Coronary artery (tissue), 2 donors: ENCODE results near the gene DUSP18.

ENCODE experiments used
- DNase-seq: peaks from one replicate; pipeline ENCODE4 v3.0.0-alpha.2; 2017; ENCODE audit warnings: low spot score
- H3K27ac ChIP-seq, 2 donors: fragments of 200-600 bp; sonication (generic); one replicate each; pipeline ENCODE4 v1.5.1; 2016 to 2019
- H3K4me3 ChIP-seq: fragments of 200-600 bp; sonication (generic); 2 replicates; pipeline ENCODE4 v1.5.1; 2016; ENCODE audit warnings: mild to moderate bottlenecking, moderate library complexity
- TF ChIP-seq, protein P1 (sequence below): fragments of 200-600 bp; sonication (generic); IDR thresholded peaks from one replicate; pipeline ENCODE4 v1.5.1; 2019; ENCODE audit warnings: antibody characterized with exemption

DUSP18 gene

GRCh38 chr22:30665266-30665665 lies 2.4 kb downstream of the DUSP18 start:
- H3K27ac ChIP-seq, result no peak overlapping the region
- TF ChIP-seq, protein P1, sequence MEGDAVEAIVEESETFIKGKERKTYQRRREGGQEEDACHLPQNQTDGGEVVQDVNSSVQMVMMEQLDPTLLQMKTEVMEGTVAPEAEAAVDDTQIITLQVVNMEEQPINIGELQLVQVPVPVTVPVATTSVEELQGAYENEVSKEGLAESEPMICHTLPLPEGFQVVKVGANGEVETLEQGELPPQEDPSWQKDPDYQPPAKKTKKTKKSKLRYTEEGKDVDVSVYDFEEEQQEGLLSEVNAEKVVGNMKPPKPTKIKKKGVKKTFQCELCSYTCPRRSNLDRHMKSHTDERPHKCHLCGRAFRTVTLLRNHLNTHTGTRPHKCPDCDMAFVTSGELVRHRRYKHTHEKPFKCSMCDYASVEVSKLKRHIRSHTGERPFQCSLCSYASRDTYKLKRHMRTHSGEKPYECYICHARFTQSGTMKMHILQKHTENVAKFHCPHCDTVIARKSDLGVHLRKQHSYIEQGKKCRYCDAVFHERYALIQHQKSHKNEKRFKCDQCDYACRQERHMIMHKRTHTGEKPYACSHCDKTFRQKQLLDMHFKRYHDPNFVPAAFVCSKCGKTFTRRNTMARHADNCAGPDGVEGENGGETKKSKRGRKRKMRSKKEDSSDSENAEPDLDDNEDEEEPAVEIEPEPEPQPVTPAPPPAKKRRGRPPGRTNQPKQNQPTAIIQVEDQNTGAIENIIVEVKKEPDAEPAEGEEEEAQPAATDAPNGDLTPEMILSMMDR, result no peak

DNA sequence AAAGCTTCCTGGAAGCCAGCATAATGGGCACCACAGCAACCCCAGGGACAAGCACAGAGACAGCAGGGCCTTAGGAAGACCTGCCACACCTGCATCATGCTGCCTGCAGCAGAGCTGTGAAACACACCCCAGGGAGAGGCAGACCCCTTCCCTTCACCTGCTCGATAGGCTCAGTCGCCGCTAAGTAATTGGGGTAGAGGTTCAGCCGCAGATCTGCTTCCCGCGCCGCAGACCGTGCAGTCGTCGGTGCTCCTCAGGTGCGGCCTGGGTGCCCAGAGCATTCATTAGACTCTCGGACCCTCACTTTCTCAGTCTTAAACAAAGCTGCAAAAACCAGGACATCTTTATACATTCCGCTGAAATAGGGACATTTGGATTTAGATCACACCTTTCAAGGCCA lies 2.9 kb downstream of the DUSP18 start:
- TF ChIP-seq, protein P1, result no peak
- H3K27ac ChIP-seq, result no peak overlapping the region
- no peak overlapping the region for H3K4me3 ChIP-seq

More at GRCh38 chr22:30665266-30665665, 2.4 kb downstream of the DUSP18 start:
- no peak for DNase-seq
- H3K4me3 ChIP-seq, result no peak overlapping the region

GRCh38 chr22:30662040-30662439 lies 5.6 kb downstream of the DUSP18 start:
- Histone ChIP-seq H3K4me3 (no peak overlapping the region), H3K27ac (no peak overlapping the region)
- TF ChIP-seq, protein P1, result no peak
- DNase-seq, result no peak

More for the DNA sequence above, 2.9 kb downstream of the DUSP18 start:
- DNase-seq, result no peak

DNA sequence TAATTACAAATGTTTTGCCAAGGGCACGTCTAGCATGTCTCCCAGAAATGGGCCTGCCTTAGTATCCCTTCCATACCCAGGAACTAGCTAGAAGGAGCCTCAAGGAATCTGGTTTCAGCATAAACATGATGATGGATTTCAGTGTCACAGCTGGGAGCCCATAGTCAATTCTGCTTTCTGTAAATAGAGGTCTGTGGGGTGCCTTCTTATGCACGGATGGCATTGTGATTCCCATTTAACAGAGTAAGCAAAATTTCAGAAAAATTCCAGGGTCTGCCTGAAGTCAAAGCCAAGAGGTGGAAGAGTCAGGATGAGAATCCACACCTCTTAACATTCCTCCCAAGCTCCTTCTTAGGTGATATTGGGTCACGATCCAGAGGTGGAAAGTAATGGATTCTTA lies 12.1 kb downstream of the DUSP18 start:
- Histone ChIP-seq H3K4me3 (no peak overlapping the region), H3K27ac (no peak overlapping the region)
- TF ChIP-seq, protein P1, result no peak
- no peak for DNase-seq

DNA sequence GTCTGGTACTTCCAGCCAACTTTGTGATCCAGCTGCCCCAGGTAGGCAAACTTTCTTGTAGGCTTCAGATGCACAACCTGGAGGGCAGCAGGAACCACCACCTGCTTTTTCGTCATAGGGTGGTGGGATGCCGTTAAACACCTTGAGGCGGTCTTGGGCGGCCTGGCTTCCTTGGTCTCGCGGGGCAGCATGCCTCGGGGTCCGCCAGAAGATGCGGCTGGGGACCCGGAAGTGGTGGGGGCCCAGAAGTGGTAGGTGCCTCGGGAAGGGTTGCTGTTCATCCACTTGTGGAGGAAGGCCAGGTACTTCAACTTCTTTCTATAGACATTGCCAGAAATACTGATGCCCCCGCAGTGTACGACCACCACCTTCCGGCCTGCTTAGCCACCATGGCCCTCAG lies 13.3 kb downstream of the DUSP18 start:
- Histone ChIP-seq H3K27ac (no peak overlapping the region), H3K4me3 (no peak overlapping the region)
- no peak for DNase-seq
- TF ChIP-seq, protein P1, result no peak

- Histone ChIP-seq H3K27ac (no peak overlapping the region), H3K4me3 (no peak overlapping the region)
- TF ChIP-seq, protein P1, result no peak
- no peak for DNase-seq
These were observed 14.8 kb downstream of the DUSP18 start for GRCh38 chr22:30652852-30653251.

DNA sequence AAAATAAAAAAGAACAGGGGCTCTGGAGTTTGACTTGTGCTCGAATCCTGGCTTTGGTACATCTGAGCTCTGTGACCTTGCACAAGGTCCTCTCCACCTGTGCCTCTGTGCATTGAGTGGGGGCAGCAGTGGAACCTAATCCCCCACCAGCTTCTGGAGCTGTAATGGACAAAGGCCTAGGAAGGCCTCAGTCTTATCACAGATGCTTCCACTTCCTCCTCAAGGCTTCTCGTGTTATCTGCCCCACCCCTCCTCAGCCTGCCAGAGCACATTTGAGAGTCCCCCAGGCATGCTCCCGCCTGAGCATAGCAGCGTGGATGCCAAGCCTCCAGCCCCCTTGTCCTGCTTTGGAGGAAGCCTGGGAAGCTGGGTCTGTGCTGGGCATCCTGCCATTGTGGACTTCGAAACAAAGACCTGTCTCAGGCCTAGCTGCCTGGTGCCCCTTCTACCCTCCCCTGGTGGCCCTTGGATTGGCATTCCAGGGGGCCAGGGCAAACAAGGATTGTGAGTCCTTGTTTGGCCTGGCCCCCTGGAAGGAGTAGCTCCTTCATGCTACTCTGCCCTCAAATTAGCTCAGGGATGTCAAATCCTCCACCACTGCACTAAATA lies 17.1 kb downstream of the DUSP18 start:
- DNase-seq, result no peak
- H3K27ac ChIP-seq, result no peak overlapping the region
- TF ChIP-seq, protein P1, result no peak
- no peak overlapping the region for H3K4me3 ChIP-seq
